ENCODE results near the gene LTBP4. TPM values are rescaled to one million over a fixed set of nuclear protein-coding genes. Genes with fewer than 3 reads are reported as not detected.

LTBP4 gene
- total and polyA plus RNA-seq, 2 of the 13 experiments (the other 11 are each of a cell fraction or from before 2014, with no cell fraction given), result 0.86 to 2.3 TPM

DNA sequence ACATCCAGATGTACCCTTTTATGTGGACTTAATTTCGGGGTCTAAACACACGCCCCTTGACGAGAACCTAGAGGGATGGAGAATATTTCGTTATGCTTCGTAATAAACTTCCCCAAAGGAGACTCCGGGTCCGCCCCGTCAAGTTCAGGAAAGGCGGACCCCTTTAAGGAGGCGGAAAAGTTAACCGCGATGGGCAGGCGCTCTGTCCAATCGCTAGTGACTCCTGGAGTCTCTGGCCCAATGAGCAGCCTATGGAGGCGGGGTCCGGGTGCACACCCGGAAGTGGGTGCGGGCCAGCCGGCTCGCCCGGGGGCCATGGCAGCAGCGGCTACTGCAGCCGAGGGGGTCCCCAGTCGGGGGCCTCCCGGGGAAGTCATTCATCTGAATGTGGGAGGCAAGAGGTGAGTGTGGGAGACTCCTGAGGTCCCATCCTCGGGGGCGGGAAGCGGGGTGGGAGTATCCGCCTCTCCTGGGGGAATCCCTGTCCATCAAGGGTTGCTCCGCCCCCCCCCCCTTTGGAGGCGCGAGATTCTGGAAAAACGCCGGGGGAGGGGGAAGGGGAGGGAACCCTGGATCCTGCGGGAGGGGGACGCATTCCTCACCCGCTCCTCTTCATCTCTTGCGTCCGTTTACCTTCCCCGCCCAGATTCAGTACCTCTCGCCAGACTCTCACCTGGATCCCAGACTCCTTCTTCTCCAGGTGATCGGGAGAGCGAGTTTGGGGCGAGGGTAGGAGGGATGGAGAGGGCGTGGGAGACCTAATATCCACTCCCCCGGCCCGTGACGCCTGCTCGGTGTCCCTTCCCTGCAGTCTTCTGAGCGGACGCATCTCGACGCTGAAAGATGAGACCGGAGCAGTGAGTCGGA, 24.4 kb upstream of the LTBP4 start, which contains the start of gene SHKBP1 (continued):
- TF ChIP-seq ZBTB1 (CRISPR knock-in tag; IDR thresholded peaks at IDR 0.05; ENCODE audit: borderline replicate concordance), result no peak
- TF ChIP-seq LCORL (IDR thresholded peaks at IDR 0.05), result no peak
- TF ChIP-seq LCORL (CRISPR knock-in tag; IDR thresholded peaks at IDR 0.05), result no peak
- peak; percentile 99 for TF ChIP-seq SP4 (CRISPR knock-in tag; IDR thresholded peaks at IDR 0.05)
- no peak; the same call in 1 of the 2 replicates for TF ChIP-seq ZGPAT (CRISPR knock-in tag; IDR thresholded peaks at IDR 0.05)
- TF ChIP-seq HDAC6 (IDR thresholded peaks at IDR 0.05; ENCODE audit: low read depth, low read length), result no peak
- peak; percentile 93 for TF ChIP-seq GABPB1 (CRISPR knock-in tag; IDR thresholded peaks at IDR 0.05)
- TF ChIP-seq HOXA5 (CRISPR knock-in tag; IDR thresholded peaks at IDR 0.05), result 0 out of 2 replicates have a peak, but pooled peaks have one; percentile 28
- TF ChIP-seq ZNF430 (CRISPR knock-in tag; IDR thresholded peaks at IDR 0.05), result no peak
- TF ChIP-seq, protein P1, sequence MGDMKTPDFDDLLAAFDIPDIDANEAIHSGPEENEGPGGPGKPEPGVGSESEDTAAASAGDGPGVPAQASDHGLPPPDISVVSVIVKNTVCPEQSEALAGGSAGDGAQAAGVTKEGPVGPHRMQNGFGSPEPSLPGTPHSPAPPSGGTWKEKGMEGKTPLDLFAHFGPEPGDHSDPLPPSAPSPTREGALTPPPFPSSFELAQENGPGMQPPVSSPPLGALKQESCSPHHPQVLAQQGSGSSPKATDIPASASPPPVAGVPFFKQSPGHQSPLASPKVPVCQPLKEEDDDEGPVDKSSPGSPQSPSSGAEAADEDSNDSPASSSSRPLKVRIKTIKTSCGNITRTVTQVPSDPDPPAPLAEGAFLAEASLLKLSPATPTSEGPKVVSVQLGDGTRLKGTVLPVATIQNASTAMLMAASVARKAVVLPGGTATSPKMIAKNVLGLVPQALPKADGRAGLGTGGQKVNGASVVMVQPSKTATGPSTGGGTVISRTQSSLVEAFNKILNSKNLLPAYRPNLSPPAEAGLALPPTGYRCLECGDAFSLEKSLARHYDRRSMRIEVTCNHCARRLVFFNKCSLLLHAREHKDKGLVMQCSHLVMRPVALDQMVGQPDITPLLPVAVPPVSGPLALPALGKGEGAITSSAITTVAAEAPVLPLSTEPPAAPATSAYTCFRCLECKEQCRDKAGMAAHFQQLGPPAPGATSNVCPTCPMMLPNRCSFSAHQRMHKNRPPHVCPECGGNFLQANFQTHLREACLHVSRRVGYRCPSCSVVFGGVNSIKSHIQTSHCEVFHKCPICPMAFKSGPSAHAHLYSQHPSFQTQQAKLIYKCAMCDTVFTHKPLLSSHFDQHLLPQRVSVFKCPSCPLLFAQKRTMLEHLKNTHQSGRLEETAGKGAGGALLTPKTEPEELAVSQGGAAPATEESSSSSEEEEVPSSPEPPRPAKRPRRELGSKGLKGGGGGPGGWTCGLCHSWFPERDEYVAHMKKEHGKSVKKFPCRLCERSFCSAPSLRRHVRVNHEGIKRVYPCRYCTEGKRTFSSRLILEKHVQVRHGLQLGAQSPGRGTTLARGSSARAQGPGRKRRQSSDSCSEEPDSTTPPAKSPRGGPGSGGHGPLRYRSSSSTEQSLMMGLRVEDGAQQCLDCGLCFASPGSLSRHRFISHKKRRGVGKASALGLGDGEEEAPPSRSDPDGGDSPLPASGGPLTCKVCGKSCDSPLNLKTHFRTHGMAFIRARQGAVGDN (CRISPR knock-in tag; IDR thresholded peaks at IDR 0.05), result peak; percentile 51
- 0 out of 2 replicates have a peak, but pooled peaks have one; percentile 32 for TF ChIP-seq ZNF775 (CRISPR knock-in tag; IDR thresholded peaks at IDR 0.05; ENCODE audit: borderline replicate concordance)
- no peak for TF ChIP-seq AHDC1 (CRISPR knock-in tag; IDR thresholded peaks at IDR 0.05; ENCODE audit: borderline replicate concordance)
- TF ChIP-seq PPARG (CRISPR knock-in tag; conservative IDR thresholded peaks at IDR 0.05), result no peak
- no peak for TF ChIP-seq HCFC1 (IDR thresholded peaks at IDR 0.05; ENCODE audit: low read depth, low read length)
- TF ChIP-seq TFDP1 (CRISPR knock-in tag; IDR thresholded peaks at IDR 0.05; ENCODE audit: borderline replicate concordance), result no peak

Data from HepG2 (cell line).